HCT116 (cell line): ENCODE data around the gene SF3A2. TPM values are rescaled to one million over a fixed set of nuclear protein-coding genes. Genes with fewer than 3 reads are reported as not detected.

Experiments
- ATAC-seq: fragments of 200-7000 bp; cut with Tn5 transposase; 2 replicates; pipeline ENCODE4 v1.9.1; 2020; ENCODE audit warnings: mild to moderate bottlenecking, moderate library complexity
- BruUV-seq: library from RNA; stranded (reverse); fragments of 400-500 nt; replicated peaks from 2 replicates; lab custom pipeline; 2021; lab: Mats Ljungman, UMichigan
- CTCF ChIA-PET: fragments of 300-600 bp; sonication (Branson Sonifier 250); formaldehyde crosslinking; loops from one replicate; lab custom pipeline; 2021; ENCODE audit warnings: antibody characterized with exemption; lab: Charles Lee
- POLR2A ChIA-PET: fragments of 300-600, 350-600 bp; sonication (Branson Sonifier 250); formaldehyde crosslinking; loops from one replicate; lab custom pipeline; 2021; ENCODE audit warnings: antibody characterized with exemption; lab: Charles Lee
- RAD21 ChIA-PET, 2 experiments: fragments of 300-600 bp; sonication (Branson Sonifier 250); formaldehyde crosslinking; loops; one replicate each; lab custom pipeline; 2023; ENCODE audit warnings: low total read pairs in 2 of 2; ENCODE audit not compliant: uncharacterized antibody in 2 of 2, unreplicated experiment in 2 of 2, low non-redundant PET in 1 of 2; lab: Charles Lee
- DNase-seq: peaks from one replicate; pipeline ENCODE4 v3.0.0-alpha.2; 2010; ENCODE audit warnings: low read depth, low spot score
- H2AFZ ChIP-seq: fragments of 200-600 bp; shearing (Covaris generic), sonication (generic); 2 replicates; pipeline ENCODE4 v1.6.1; 2017; ENCODE audit warnings: low read depth, mixed run types, mixed read lengths, antibody characterized with exemption, low read length; ENCODE audit not compliant: poor library complexity, severe bottlenecking
- H3K27ac ChIP-seq: 2 replicates; pipeline ENCODE4 v1.5.1; 2012; ENCODE audit warnings: low read depth, low read length
- H3K27me3 ChIP-seq: fragments of 200-600 bp; sonication (generic); 2 replicates; pipeline ENCODE4 v1.6.1; 2016; ENCODE audit warnings: mixed run types, low read length, mixed read lengths; ENCODE audit not compliant: insufficient read depth
- H3K36me3 ChIP-seq, 2 experiments: fragments of 200-500 bp in 1 of 2; fragments of 200-600 bp in 1 of 2; sonication (Bioruptor generic) in 1 of 2; sonication (generic) in 1 of 2; 2 replicates each; pipeline versions ENCODE4 v1.5.1 to v1.6.1; 2014 to 2016; ENCODE audit warnings: low read length in 2 of 2, inconsistent platforms in 1 of 2, mixed read lengths in 1 of 2, mixed run types in 1 of 2; ENCODE audit not compliant: insufficient read depth in 2 of 2, control insufficient read depth in 1 of 2
- H3K4me1 ChIP-seq, 2 experiments: fragments of 200-600 bp in 1 of 2; sonication (generic) in 1 of 2; 2 replicates each; pipeline versions ENCODE4 v1.5.1 to v1.6.1; 2012 to 2017; ENCODE audit warnings: low read length in 2 of 2, inconsistent platforms in 1 of 2, mild to moderate bottlenecking in 1 of 2, mixed read lengths in 1 of 2, mixed run types in 1 of 2, moderate library complexity in 1 of 2; ENCODE audit not compliant: insufficient read depth in 2 of 2, control insufficient read depth in 1 of 2
- H3K4me2 ChIP-seq: fragments of 200-600 bp; sonication (generic); 2 replicates; pipeline ENCODE4 v1.6.1; 2017; ENCODE audit warnings: mixed run types, low read length, mixed read lengths
- H3K4me3 ChIP-seq, 2 experiments: fragments of 200-600 bp in 1 of 2; sonication (generic) in 1 of 2; replicated peaks in 1 of 2; 2 replicates each; pipeline ENCODE4 v1.5.1; 2011 to 2016; ENCODE audit warnings: low read length in 2 of 2, control low read depth in 1 of 2, low read depth in 1 of 2, mild to moderate bottlenecking in 1 of 2, mixed read lengths in 1 of 2, mixed run types in 1 of 2
- H3K79me2 ChIP-seq: fragments of 200-600 bp; sonication (generic); 2 replicates; pipeline ENCODE4 v1.6.1; 2017; ENCODE audit warnings: mild to moderate bottlenecking, mixed run types, low read length, moderate library complexity, mixed read lengths; ENCODE audit not compliant: insufficient read depth
- H3K9ac ChIP-seq: fragments of 200-600 bp; sonication (generic); 2 replicates; pipeline ENCODE4 v1.6.1; 2016; ENCODE audit warnings: low read length, mixed read lengths
- H3K9me2 ChIP-seq: fragments of 200-600 bp; sonication (generic), shearing (Covaris generic); 2 replicates; pipeline ENCODE4 v1.6.1; 2017; ENCODE audit warnings: mixed run types, mild to moderate bottlenecking, moderate library complexity; ENCODE audit not compliant: insufficient read depth
- H3K9me3 ChIP-seq, 2 experiments: fragments of 200-500 bp in 1 of 2; fragments of 200-600 bp in 1 of 2; sonication (Bioruptor generic) in 1 of 2; sonication (generic) in 1 of 2; 2 replicates each; pipeline ENCODE4 v1.6.1; 2014 to 2017; ENCODE audit warnings: low read length in 2 of 2, mixed read lengths in 2 of 2, inconsistent platforms in 1 of 2, low read depth in 1 of 2, mild to moderate bottlenecking in 1 of 2, mixed run types in 1 of 2, moderate library complexity in 1 of 2; ENCODE audit not compliant: control insufficient read depth in 1 of 2, insufficient read depth in 1 of 2
- H4K20me1 ChIP-seq: fragments of 200-600 bp; sonication (generic), shearing (Covaris generic); 2 replicates; pipeline ENCODE4 v1.6.1; 2017; ENCODE audit warnings: mixed run types, mild to moderate bottlenecking, moderate library complexity; ENCODE audit not compliant: insufficient read depth
- CEBPB ChIP-seq: IDR thresholded peaks from 2 replicates; pipeline ENCODE4 v1.6.1; 2012; ENCODE audit warnings: low read depth
- EGR1 ChIP-seq: IDR thresholded peaks from 2 replicates; pipeline ENCODE4 v1.6.1; 2012; ENCODE audit warnings: low read depth
- ELF1 ChIP-seq: IDR thresholded peaks from 2 replicates; pipeline ENCODE4 v1.6.1; 2012; ENCODE audit warnings: low read depth, borderline replicate concordance
- EZH2phosphoT487 ChIP-seq: fragments of 200-600 bp; IDR thresholded peaks from 2 replicates; pipeline ENCODE4 v1.6.1; 2018; ENCODE audit warnings: antibody characterized with exemption, borderline replicate concordance
- FOSL1 ChIP-seq: IDR thresholded peaks from 2 replicates; pipeline ENCODE4 v1.6.1; 2012; ENCODE audit warnings: low read depth
- JUND ChIP-seq: IDR thresholded peaks from 2 replicates; pipeline ENCODE4 v1.6.1; 2012
- POLR2AphosphoS5 ChIP-seq: IDR thresholded peaks from 2 replicates; pipeline ENCODE4 v1.6.1; 2011; ENCODE audit warnings: mild to moderate bottlenecking, low read depth, low read length, moderate library complexity
- SP1 ChIP-seq: IDR thresholded peaks from 2 replicates; pipeline ENCODE4 v1.6.1; 2012; ENCODE audit warnings: low read depth
- SRF ChIP-seq: IDR thresholded peaks from 2 replicates; pipeline ENCODE4 v1.6.1; 2012; ENCODE audit warnings: low read depth
- TCF7L2 ChIP-seq: IDR thresholded peaks from 2 replicates; pipeline ENCODE4 v1.7.0; 2011; ENCODE audit warnings: borderline replicate concordance, inconsistent platforms; ENCODE audit not compliant: insufficient read depth, insufficient read length; ENCODE audit errors: extremely low read depth
- YY1 ChIP-seq: IDR thresholded peaks from 2 replicates; pipeline ENCODE4 v1.6.1; 2011; ENCODE audit warnings: low read length, low read depth, moderate library complexity, mild to moderate bottlenecking; ENCODE audit not compliant: insufficient replicate concordance; ENCODE audit errors: extremely low read depth
- ZNF274 ChIP-seq: fragments of 200-500 bp; sonication (Bioruptor generic); IDR thresholded peaks from 2 replicates; pipeline ENCODE4 v1.6.1; 2014; ENCODE audit warnings: mild to moderate bottlenecking, low read depth, low read length, inconsistent platforms
- intact Hi-C: fragments of 100-400 bp; cut with micrococcal nuclease; formaldehyde crosslinking; loops from 2 replicates; pipeline ENCODE4 v1.10.0; 2022
- total RNA-seq: library from RNA; stranded (reverse); gene quantifications from one replicate; pipeline ENCODE4 v1.2.1, GENCODE V29; 2021; ENCODE audit not compliant: unreplicated experiment
- TF ChIP-seq, protein P1 (sequence below), 3 experiments: fragments of 200-600 bp in 1 of 3; sonication (generic) in 1 of 3; IDR thresholded peaks in 2 of 3; conservative IDR thresholded peaks in 1 of 3; 2 replicates each; pipeline ENCODE4 v1.5.1; 2012 to 2017; ENCODE audit warnings: low read depth in 2 of 3, low read length in 2 of 3, antibody characterized with exemption in 1 of 3, borderline replicate concordance in 1 of 3, control low read depth in 1 of 3, mild to moderate bottlenecking in 1 of 3, mixed read lengths in 1 of 3, mixed run types in 1 of 3, moderate library complexity in 1 of 3; ENCODE audit not compliant: insufficient read depth in 1 of 3
- TF ChIP-seq, protein P2 (sequence below): IDR thresholded peaks from 2 replicates; pipeline ENCODE4 v1.6.1; 2012
- TF ChIP-seq, protein P3 (sequence below): IDR thresholded peaks from 2 replicates; pipeline ENCODE4 v1.6.1; 2011; ENCODE audit warnings: mild to moderate bottlenecking, low read length, moderate library complexity; ENCODE audit not compliant: insufficient replicate concordance; ENCODE audit errors: extremely low read depth

SF3A2 gene
- total RNA-seq, 1 experiment from 2014 or later: 166 TPM

GRCh38 chr19:2187159-2187558, 49.5 kb upstream of the SF3A2 start:
- ChIA-PET CTCF (no interaction called here), POLR2A (no interaction called here), RAD21 (no interaction called here)
- H3K4me3 ChIP-seq: no peak overlapping the region
- no peak overlapping the region for H3K9ac ChIP-seq
- H3K27me3 ChIP-seq: no peaks in the 10 kb centered on the region
- no peaks in the 10 kb centered on the region for H4K20me1 ChIP-seq
- no peak overlapping the region for H3K4me2 ChIP-seq
- BruUV-seq: no TSS peak
- no peak overlapping the region for H2AFZ ChIP-seq
- H3K9me3 ChIP-seq: no peaks in the 10 kb centered on the region
- H3K9me2 ChIP-seq: no peaks in the 10 kb centered on the region
- peaks cover 24 to 45% of the 10 kb centered on the region in 2 experiments; a peak in 3 of 4 replicates for H3K36me3 ChIP-seq
- H3K27ac ChIP-seq: no peak overlapping the region
- intact Hi-C loops: no loop called here
- TF ChIP-seq FOSL1 (no peak), CEBPB (no peak), SRF (no peak), SP1 (no peak)
- TF ChIP-seq, protein P1, sequence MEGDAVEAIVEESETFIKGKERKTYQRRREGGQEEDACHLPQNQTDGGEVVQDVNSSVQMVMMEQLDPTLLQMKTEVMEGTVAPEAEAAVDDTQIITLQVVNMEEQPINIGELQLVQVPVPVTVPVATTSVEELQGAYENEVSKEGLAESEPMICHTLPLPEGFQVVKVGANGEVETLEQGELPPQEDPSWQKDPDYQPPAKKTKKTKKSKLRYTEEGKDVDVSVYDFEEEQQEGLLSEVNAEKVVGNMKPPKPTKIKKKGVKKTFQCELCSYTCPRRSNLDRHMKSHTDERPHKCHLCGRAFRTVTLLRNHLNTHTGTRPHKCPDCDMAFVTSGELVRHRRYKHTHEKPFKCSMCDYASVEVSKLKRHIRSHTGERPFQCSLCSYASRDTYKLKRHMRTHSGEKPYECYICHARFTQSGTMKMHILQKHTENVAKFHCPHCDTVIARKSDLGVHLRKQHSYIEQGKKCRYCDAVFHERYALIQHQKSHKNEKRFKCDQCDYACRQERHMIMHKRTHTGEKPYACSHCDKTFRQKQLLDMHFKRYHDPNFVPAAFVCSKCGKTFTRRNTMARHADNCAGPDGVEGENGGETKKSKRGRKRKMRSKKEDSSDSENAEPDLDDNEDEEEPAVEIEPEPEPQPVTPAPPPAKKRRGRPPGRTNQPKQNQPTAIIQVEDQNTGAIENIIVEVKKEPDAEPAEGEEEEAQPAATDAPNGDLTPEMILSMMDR (IDR thresholded peaks at IDR 0.05 in 2 of 3, conservative IDR thresholded peaks at IDR 0.05 in 1 of 3; ENCODE audit: borderline replicate concordance in 1 of 3, insufficient read depth in 1 of 3, low read depth in 2 of 3, low read length in 2 of 3): no peak
- TF ChIP-seq, protein P2, sequence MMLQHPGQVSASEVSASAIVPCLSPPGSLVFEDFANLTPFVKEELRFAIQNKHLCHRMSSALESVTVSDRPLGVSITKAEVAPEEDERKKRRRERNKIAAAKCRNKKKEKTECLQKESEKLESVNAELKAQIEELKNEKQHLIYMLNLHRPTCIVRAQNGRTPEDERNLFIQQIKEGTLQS: no peak
- peaks cover 82% of the 10 kb centered on the region for H3K79me2 ChIP-seq
- H3K4me1 ChIP-seq: no peaks in the 10 kb centered on the region
- no peak for DNase-seq
- no peak for ATAC-seq

GRCh38 chr19:2188708-2189385, 47.8 kb upstream of the SF3A2 start:
- BruUV-seq: no TSS peak
- TF ChIP-seq EGR1 (no peak), TCF7L2 (no peak), ZNF274 (no peak), EZH2phosphoT487 (no peak), ELF1 (no peak), YY1 (no peak), JUND (no peak), POLR2AphosphoS5 (no peak)
- TF ChIP-seq, protein P3, sequence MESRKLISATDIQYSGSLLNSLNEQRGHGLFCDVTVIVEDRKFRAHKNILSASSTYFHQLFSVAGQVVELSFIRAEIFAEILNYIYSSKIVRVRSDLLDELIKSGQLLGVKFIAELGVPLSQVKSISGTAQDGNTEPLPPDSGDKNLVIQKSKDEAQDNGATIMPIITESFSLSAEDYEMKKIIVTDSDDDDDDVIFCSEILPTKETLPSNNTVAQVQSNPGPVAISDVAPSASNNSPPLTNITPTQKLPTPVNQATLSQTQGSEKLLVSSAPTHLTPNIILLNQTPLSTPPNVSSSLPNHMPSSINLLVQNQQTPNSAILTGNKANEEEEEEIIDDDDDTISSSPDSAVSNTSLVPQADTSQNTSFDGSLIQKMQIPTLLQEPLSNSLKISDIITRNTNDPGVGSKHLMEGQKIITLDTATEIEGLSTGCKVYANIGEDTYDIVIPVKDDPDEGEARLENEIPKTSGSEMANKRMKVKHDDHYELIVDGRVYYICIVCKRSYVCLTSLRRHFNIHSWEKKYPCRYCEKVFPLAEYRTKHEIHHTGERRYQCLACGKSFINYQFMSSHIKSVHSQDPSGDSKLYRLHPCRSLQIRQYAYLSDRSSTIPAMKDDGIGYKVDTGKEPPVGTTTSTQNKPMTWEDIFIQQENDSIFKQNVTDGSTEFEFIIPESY: no peak

More at GRCh38 chr19:2188708-2189385, 47.8 kb upstream of the SF3A2 start:
- Histone ChIP-seq H3K4me1 (no peaks in the 10 kb centered on the region), H4K20me1 (no peaks in the 10 kb centered on the region), H2AFZ (no peak overlapping the region), H3K4me2 (no peak overlapping the region), H3K79me2 (peaks cover 71% of the 10 kb centered on the region), H3K9me2 (no peaks in the 10 kb centered on the region), H3K4me3 (no peak overlapping the region), H3K27me3 (no peaks in the 10 kb centered on the region), H3K9ac (no peak overlapping the region), H3K9me3 (no peaks in the 10 kb centered on the region), H3K27ac (no peak overlapping the region), H3K36me3 (peaks cover 30 to 55% of the 10 kb centered on the region in 2 experiments; a peak in 3 of 4 replicates)
- RAD21 ChIA-PET: no interaction called here
- DNase-seq: no peak
- CTCF ChIA-PET: no interaction called here
- intact Hi-C loops: no loop called here
- no peak for ATAC-seq
- POLR2A ChIA-PET: no interaction called here
